HL-60/S4 treated with phorbol 12-myristate 13-acetate at 8.2 ng/mL for 4 days and 3 days (cell line): ENCODE measurements around the gene SYTL3.

Experiments
- in situ Hi-C: fragments of 300-500 bp; cut with MboI; formaldehyde crosslinking; loops from 2 replicates; pipeline ENCODE4 v1.15.0; 2022; ENCODE audit warnings: low sequenced_read_pairs

Gene SYTL3

DNA sequence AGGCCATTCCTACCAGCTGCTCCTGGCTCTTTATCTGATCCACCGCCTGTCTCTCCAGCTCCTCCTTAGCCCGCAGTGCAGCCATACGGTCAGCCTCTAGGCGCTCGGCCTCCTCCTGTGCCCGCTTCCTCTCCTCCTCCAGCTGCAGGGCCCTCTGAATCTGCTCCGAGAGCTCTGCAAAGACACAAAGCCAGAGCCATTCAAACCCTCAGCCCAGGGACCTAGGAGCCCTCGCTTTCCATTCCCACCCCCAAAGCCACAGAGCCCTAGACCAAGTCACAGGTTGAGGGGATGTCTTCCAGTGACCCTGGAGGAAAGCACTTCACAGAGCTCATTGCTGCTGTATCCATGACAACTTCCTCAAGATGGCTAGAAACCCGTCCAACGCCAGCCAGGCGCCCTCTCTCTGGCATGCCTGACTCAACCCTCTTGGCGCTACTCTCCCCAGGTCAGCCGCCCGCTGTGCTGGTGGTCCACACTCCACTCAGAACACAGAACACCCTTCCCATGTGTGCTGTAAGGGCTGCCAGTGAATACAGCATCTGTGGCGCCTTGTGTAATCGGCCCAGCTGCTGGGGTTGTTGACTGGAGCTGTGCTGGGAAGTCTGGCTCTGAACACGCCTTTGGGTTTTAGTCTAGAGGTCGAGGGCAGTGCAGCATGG lies 120.0 kb downstream of the SYTL3 start:
- in situ Hi-C loops, result no loop called here

DNA sequence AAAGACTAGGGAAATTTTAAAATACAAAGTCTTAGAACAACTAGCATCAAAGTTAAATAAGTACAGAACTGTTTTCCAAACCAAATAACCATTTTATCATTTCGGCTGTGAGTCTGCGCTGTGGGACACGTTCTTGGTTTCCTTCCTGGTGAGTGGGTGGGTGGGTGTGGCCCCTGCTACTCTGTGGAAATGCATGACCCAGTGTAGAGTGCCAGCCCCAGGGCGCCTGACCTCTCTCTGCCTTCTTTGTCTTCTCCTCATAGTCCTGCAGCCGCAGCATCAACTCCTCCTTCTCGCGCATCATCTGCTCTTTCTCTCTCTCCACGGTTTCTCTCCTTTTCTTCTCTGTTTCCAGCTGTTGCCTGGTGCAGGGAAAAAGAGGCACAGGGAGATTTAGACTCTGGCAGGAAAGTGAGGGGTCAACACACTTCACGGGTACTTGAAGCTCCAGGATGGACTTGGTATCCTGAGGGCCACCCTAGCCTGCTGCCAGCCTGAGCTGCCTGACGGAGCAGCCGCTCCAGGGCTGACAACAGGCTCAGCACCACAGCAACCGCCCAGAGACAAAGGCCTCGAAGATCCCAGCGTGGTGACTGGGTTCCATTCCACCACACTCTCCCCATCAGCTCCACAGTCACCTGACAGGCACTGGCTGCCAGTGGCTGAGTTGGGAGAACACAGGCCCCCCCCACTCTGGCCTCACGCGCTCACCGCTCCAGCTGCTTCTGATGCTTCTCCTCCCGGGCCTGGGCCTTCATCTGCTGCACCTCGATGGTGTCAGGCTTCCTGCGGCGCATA lies 120.9 kb downstream of the SYTL3 start:
- in situ Hi-C loops, result no loop called here

DNA sequence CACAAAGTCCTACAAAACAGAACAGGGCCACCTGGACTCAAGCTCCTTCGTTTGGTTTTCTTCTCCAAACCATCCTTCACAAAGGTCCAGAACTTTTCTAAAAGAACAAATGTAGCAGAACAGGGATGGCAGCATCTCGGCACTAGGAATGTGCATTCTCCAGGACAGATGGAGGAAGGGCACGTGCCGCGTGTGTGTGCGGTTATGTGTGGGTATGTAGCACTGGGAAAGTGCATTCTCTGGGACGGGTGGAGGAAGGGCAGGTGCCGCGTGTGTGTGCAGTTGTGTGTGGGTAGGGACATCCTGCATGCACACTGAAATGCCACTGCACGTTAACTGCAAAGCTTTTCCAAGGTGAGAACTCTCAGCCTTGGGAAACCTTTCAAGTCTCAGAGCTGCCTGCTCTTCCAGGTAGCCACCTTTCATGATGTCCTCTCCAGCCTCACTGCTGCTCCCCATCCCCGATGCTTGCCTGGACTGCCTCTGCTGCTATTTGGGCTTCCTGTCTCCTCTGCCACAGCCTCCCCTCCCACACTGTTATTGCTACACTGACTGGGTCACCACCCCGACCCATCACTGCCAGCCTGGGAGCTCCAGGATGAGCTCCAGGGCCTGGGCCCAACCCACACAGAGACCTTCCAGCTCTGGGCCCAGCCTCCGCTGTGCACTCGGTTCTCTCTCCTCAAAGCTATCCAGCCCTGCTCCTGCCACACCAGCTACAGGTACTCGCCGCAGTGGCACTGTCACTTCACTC lies 121.7 kb downstream of the SYTL3 start:
- in situ Hi-C loops, result no loop called here

DNA sequence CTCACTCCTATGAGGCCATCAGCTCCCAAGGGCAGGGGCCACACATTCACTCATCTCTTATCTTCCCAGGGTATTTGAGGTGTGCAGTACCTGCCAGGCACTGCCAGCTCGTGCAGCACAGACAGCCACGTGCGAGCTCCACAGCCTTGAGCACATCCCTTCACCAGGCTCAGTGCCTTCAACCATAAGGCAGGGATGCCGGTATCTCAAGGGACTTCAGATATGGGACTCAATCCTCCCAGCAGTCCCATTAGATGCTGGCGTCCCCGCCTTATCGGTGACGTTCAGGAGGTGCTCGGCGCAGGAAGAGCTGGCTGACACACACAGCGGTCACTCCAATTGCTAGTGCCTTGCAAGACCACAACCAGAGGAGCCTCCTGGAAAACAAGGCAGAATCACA lies 122.3 kb downstream of the SYTL3 start:
- in situ Hi-C loops, result no loop called here

DNA sequence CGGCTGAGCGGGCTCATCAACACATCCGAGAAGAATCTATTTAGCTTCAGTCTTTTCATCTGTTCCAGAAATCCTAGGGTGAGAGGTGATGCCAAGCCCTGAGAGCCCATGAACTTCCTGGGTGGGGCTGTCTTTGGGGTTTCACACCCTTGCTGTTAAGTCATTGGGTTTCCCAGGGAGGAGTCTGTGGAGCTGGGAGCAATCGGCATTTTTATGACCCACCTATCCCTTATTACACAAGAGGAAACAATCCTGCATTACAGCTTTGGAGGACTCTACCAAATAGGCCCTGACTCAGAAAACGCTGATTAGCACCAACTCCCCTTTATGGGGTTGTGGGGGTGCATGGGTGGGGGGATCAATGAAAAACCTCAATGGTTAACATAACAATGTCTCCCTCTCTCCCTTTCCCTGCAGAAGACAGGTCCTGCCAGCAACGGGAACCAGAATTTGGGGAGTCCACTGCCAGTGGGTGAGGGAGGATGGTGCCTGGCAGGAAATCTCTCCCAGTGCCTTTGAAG lies 123.1 kb downstream of the SYTL3 start:
- in situ Hi-C loops, result no loop called here

DNA sequence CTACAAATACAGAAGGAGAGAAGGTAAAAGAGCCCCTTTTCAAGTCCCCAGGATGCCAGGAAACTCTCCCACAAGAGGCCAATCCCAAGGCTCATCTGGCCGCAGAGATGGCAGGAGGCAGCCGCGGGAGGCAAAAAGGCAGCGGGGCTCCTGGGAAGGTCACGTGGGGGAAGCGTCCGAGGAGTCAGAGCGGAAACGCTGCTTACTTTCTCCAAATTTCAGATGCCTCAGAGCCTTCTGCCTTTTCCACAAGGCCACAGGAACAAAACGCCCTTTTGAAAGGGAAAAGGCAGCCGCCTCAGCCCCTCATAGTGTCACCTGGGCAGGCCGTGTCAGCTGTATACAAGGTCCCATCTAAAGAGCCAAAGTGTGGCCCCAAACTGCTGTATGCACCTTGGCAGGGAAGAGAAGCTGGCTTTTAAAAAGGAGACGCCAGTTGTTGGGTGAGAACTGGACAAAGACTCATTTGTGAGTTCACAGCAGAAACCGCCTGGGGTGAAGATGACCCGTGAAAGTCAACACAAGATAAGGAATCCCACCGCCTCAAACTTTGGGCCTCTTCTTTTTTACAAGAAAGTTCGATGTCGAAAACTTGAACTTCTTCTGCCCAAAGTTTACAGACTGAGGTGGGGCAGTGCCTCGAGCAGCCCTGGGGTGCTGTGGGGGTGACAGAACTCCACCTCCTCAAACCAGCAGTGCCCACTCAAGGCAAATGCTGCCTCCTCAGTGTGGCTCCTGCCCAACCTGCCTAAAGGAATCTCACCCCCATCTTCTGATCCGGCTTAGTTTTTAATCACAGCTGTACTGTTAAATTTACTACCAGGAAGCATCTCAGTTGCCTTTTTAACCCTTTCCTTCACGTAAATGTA lies 124.0 kb downstream of the SYTL3 start:
- in situ Hi-C loops, result no loop called here

DNA sequence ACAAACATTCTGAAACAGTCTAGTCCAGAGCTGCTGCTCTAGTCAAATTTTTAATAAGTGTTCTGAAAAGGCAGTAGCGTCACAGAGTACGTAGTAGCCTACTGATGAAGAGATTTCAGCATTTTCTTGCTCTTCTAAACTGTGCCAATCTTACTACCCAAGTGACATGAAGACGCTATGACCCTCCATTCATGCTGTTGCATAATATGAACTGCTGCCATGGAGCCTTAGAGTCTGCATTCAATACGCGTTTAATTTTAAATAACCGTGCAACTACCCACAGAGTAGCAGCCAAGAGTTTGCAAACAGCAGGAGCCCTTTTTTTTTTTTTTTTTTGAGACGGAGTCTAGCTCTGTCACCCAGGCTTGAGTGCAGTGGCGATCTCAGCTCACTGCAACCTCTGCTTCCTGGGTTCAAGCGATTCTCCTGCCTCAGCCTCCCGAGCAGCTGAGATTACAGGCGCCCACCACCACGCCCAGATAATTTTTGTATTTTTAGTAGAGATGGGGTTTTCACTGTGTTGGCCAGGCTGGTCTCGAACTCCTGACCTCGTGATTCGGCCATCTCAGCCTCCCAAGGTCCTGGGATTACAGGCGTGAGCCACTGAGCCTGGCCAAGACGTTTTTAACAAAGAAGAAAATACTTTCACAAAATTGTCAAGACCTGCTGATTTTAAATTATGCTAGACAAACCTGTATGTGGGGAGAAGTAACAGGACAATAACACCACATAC lies 125.0 kb downstream of the SYTL3 start:
- in situ Hi-C loops, result no loop called here

DNA sequence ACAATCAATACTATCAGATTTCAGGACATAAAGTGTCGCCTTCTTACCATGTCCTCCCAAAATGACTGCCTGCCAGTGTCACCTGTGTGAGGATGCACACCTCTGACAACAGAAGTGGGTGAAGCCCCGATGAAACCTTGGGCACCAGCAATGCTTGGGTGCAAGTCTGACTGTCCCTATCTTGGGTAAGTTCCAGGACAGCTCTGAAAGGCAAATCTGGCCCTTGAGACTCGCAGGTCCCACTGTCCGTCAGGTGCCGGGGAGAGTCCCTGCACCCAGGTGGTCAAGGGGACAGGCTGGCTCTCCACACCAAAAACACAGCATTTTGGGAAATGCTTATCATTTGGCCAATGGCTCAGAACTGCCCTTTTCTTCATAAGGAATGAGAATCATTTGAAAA lies 126.0 kb downstream of the SYTL3 start:
- in situ Hi-C loops, result no loop called here

DNA sequence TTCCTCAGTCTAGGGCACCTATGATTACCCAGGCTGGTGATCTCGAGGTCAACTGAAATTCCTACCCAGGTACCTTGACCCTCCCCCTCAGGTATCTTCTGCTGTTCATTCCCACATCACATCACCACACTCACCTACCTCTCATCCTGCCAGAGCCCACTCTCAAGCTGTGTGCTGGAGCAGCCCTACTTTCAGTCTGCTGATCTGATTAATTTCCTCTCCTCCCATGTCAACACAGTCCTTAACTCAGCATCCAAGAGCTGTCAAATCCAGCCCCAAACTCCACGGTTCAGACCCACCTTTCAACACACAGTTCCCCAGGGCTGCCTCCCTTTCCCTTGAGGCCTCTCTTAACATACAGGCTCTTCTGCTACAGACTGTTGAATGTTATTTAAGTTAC lies 126.9 kb downstream of the SYTL3 start:
- in situ Hi-C loops, result no loop called here

DNA sequence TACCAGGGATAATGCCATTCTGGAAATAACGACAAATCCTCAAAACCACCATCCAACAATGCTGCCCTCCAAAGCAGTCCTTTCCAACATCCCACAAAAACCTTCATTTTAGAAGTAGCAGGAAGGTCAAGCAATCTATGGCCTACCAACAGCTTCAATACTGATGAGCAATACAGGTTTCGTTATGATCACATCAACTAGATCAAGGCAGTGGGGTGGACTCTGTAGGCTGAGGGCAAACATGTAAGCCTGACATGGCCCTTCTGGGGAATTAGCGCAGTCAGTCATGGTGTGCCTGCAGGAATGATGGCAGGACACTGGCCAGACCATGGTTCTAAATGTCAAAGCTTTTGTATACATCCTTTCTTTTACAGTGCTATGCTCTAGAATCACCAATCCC lies 127.7 kb downstream of the SYTL3 start:
- in situ Hi-C loops, result no loop called here

DNA sequence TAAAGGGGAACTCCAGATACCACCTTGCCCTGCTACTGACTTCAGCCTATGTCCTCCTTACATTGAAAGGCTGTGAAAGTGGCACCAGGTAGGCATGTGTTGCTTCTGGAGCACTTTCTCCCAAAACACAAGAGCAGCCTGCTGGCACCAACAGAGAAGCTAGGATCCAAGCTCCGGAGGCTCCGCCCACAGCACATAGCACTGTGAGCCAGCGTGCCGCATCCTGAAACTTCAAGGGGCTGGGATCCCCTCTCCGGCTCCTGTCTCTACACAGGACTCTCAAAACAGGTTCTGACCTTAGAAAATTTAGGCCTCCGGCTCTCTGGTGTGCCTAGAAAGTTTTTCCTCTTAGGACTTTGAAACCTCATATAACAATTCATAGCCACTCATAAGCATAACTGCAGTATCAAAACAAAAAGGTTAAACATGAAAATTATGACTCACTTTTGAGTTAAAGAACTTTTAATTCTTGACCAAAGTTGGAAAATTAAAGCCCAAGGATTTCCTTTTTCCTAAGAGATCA lies 128.2 kb downstream of the SYTL3 start:
- in situ Hi-C loops, result no loop called here

DNA sequence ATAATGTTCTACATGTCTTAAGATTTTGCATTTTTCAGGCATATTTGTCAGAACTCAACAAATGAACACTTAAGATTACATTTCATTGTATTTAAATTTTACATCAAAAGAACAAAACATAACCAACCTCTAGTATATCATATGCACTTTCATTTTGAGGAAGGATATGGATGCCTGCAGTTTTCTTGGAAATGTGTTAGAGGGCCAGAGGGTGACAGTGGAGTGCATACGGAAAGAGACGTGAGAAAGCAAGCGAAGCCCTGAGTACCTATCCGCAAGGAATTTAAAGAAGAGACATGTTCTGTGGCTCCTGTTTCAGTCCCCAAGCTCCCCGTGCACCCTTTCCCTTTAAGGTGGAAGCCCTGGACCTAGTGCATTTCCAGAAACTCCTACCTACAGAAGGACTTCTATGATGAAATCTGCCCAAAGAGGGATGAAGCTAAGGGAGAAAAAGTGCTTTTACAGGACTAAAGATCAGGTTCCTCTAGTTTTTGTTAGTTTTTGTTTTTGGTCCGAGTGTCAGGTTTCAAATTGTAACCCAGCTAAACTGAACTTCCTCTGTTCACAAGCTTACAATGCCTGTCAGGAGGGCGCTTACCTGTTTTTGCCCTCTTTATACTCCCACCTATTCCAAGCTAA lies 130.5 kb downstream of the SYTL3 start:
- in situ Hi-C loops, result no loop called here

DNA sequence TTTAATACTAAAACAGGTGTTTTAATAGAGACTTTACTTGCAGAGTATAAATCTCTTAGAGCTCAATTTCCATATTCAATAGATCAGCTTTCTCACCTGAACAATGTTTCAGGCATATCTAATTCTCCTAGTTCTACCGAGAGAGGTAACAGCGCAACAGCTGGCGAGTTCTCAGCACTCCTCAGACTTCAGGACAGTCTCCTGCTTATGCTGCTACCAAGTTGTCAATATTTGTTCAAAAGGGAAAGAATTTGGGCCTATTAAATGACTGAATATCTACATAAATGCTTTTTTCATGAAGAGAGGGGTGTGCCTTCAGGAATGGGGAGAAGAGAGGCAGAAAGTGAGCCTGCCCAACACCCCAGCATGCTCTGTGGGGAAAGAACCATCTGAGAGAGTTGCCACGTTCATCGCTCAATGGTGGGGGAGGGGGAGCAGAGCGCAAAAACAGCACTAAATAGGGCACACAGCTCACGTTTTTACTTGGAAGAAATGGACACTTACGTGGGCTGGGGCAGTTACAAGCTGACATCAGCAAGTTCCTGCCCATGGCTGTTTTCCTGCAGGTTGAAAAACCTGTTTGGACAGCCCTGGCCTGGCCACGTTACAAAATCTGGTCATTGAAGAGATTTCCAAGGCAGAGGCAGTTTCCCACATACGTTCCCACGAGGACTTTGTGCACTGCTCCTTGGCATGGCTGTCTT lies 131.3 kb downstream of the SYTL3 start:
- in situ Hi-C loops, result no loop called here

DNA sequence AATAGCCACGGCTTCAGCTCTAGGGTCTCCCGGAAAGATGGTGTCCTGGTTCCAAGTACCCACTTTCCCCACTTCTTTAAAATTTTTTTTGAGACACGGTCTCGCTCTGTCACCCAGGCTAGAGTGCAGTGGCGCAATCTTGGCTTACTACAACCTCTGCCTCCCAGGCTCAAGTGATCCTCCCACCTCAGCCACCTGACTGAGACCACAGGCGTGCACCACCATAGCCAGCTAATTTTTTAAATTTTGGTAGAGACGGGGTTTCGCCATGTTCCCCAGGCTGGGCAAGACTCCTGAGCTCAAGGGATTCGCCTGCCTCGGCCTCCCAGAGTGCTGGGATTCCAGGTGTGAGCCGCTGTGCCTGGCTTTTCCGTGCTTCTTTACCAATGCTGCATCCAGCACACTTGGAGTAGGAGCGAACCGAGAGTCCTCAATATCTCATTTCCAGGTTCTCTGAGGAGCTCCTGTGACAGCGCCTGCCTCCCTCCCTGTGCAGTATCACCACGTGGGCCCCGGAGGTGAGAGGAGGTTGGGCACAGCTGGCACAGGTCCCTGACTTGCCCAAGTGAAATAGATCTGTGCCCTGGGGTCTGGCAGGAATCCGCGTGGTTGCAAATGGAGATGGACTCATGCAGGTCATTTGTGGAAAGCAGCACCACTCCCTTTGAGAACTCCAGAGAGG lies 132.0 kb downstream of the SYTL3 start:
- in situ Hi-C loops, result no loop called here

DNA sequence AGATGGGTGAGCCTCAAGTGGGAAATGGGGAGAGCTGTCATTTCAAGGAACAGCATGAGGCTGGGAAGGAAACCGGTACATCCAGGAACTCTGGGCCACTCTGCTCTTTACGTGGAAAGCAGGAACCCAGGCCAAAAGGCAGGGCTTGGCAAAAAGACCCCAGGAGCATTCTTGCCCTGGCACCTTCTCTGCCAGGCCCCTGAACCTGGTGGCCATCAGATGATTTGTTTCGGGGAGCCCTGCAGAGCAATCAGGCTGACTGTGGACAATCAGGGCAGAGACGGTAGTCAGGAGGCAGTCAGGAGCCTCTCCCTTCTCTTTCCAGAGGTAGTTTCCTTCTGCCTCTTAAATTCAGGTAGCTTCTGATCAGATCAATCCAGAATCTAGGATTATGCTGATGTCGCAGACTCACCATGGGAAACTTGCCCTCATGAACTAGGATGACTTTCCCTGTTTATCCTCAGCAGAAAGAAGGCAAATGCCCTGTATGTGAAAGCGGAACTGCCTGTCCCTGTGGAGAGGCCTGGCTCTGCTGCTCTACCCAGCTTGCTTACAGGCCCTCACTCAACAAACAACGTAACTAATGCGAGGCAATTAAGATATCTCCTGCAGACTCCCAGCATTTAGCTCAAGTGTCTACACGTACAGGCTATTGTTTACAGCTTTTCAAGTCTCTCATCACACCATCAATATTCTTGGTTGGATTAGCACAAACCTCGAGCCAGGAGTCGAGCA lies 132.7 kb downstream of the SYTL3 start:
- in situ Hi-C loops, result no loop called here

DNA sequence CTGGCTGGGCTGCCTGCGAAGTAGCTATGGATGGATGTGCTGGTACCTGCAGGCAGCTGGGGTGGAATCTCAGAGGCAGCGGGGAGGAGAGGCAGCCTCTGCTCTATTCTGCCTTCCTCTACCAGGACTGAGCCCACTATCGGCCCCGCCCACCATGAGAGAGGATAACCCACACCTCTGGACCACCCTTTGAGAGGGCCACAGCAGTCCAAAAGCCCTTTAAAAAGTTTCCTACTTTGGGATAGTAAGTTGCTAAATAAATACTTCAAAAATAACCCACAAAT lies 133.3 kb downstream of the SYTL3 start:
- in situ Hi-C loops, result no loop called here

DNA sequence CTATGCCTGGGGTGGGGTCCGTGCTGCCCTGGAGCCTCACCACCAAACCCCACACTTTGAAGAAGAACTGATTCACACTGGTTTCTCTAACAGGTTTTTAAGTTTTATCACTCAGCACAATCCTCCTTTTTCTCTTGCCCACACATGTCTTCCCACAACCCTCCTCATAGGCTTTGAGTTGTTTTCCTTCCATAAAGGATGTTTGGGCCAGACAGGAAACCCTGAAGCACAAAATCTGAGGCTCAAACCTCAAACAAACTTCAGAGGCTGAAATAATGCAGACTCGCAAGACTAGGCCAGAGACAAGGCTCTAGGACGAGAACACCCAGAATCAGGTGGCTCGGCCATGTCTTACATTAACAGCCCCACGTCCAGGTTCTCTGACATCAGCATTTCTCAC lies 134.0 kb downstream of the SYTL3 start:
- in situ Hi-C loops, result no loop called here

DNA sequence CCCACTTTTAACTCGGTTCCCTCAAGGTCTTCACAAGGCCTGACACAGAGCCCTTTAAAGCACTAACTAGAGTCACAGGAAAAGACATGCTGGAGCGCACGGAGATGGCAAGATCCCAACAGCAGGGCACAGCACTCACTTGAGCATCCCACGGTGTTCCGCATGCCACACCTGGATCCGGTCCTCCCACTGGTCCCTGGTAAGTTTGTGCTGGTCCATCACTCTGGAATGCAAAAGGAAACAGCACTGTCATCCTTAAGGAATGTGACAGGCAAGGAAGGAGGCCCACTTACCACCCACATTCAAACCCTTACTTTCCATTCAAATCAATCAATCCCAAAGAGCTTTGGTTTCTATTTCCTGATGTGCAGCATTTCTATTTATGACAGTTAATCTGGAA lies 134.7 kb downstream of the SYTL3 start:
- in situ Hi-C loops, result no loop called here
